Tibial artery (tissue), 4 donors: ENCODE measurements around the gene CACNA1A.

ENCODE experiments used
- DNase-seq, 2 donors: peaks; one replicate each; pipeline ENCODE4 v3.0.0-alpha.2; 2019
- H3K27ac ChIP-seq, 2 donors: fragments of 200-600 bp; sonication (generic) in 1 of 2; 1 replicate in 1 of 2; 2 replicates in 1 of 2; pipeline ENCODE4 v1.5.1; 2018 to 2019; ENCODE audit warnings: mild to moderate bottlenecking in 1 of 2
- H3K27me3 ChIP-seq, 2 donors: fragments of 200-600 bp; sonication (generic) in 1 of 2; one replicate each; pipeline versions ENCODE4 v1.5.1 to v1.6.0; 2016 to 2019
- H3K36me3 ChIP-seq, 3 donors: fragments of 200-600 bp; sonication (generic) in 2 of 3; one replicate each; pipeline ENCODE4 v1.5.1; 2016 to 2019; ENCODE audit warnings: mild to moderate bottlenecking in 2 of 3
- H3K4me1 ChIP-seq, 4 donors: fragments of 200-600 bp; sonication (generic) in 2 of 4; 1 replicate in 3 of 4; 2 replicates in 1 of 4; pipeline ENCODE4 v1.5.1; 2016 to 2019
- H3K4me3 ChIP-seq, 2 donors: fragments of 200-600 bp; sonication (generic) in 1 of 2; 1 replicate in 1 of 2; 2 replicates in 1 of 2; pipeline ENCODE4 v1.5.1; 2018 to 2019; ENCODE audit warnings: mild to moderate bottlenecking in 2 of 2
- H3K9me3 ChIP-seq, 3 donors: fragments of 200-600 bp; sonication (generic) in 1 of 3; one replicate each; pipeline ENCODE4 v1.5.1; 2016 to 2019
- intact Hi-C: fragments of 100-400 bp; cut with DNase I; formaldehyde crosslinking; loops from one replicate; pipeline ENCODE4 v1.15.0; 2023; ENCODE audit warnings: low total_unique reads
- TF ChIP-seq, protein P1 (sequence below), 2 experiments: fragments of 200-600 bp in 1 of 2; fragments of 450-650 bp in 1 of 2; IDR thresholded peaks; one replicate each; pipeline ENCODE4 v1.5.1; 2017 to 2019; ENCODE audit warnings: antibody characterized with exemption in 2 of 2, mild to moderate bottlenecking in 1 of 2, moderate library complexity in 1 of 2

Gene CACNA1A

DNA sequence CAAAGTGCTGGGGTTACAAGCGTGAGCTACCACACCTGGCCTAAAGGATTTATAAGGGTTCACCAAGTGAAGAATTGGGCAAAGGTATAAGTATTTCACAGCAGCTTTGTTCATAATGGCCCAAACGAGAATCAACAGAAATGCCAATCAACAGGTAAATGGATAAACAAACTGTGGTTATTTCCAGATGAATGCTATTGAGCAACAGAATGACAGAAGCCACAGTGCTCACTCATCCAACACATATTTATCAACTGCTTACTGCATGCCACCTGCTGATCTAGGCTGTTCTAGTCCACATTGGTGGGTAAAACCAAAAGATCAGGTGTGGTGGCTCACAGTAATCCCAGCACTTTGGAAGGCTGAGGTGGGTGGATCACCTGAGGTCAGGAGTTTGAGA is 27.7 kb downstream of the CACNA1A start:
- Histone ChIP-seq H3K36me3 (no peaks in the 10 kb centered on the region), H3K4me3 (no peak overlapping the region), H3K4me1 (no peaks in the 10 kb centered on the region), H3K27ac (no peak overlapping the region), H3K9me3 (peaks cover 0 to 25% (median 19%) of the 10 kb centered on the region in 3 donors), H3K27me3 (peaks cover 0 to 11% of the 10 kb centered on the region in 2 donors)
- DNase-seq = no peak
- TF ChIP-seq, protein P1, sequence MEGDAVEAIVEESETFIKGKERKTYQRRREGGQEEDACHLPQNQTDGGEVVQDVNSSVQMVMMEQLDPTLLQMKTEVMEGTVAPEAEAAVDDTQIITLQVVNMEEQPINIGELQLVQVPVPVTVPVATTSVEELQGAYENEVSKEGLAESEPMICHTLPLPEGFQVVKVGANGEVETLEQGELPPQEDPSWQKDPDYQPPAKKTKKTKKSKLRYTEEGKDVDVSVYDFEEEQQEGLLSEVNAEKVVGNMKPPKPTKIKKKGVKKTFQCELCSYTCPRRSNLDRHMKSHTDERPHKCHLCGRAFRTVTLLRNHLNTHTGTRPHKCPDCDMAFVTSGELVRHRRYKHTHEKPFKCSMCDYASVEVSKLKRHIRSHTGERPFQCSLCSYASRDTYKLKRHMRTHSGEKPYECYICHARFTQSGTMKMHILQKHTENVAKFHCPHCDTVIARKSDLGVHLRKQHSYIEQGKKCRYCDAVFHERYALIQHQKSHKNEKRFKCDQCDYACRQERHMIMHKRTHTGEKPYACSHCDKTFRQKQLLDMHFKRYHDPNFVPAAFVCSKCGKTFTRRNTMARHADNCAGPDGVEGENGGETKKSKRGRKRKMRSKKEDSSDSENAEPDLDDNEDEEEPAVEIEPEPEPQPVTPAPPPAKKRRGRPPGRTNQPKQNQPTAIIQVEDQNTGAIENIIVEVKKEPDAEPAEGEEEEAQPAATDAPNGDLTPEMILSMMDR (IDR thresholded peaks at IDR 0.05) = no peak
- intact Hi-C loops = no loop called here

DNA sequence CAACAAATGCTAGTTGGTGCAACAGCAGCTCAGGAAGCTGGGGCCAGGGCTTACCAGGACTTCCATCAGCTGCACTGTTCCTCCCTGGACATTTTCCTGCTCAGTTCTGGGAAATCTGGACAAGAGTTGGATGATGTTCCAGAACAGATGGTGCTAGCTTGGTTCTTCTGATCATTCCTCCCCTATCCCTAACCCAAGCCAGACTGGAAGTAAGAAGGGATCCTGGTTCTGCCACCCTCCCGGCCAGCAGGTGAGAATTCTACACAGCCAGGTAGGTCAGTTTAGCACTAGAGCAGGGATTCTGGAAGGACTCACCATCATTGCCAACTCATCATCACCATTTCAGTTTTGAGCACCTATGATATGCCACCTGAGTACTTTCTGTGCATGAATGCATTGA is 30.2 kb downstream of the CACNA1A start:
- H3K4me1 ChIP-seq = no peaks in the 10 kb centered on the region
- no peak overlapping the region for H3K27ac ChIP-seq
- intact Hi-C loops = no loop called here
- TF ChIP-seq, protein P1 (IDR thresholded peaks at IDR 0.05) = no peak
- H3K9me3 ChIP-seq = peaks cover 0 to 25% (median 13%) of the 10 kb centered on the region in 3 donors
- H3K36me3 ChIP-seq = no peaks in the 10 kb centered on the region
- no peak for DNase-seq
- peaks cover 0 to 1% of the 10 kb centered on the region in 2 donors for H3K27me3 ChIP-seq
- H3K4me3 ChIP-seq = no peak overlapping the region

DNA sequence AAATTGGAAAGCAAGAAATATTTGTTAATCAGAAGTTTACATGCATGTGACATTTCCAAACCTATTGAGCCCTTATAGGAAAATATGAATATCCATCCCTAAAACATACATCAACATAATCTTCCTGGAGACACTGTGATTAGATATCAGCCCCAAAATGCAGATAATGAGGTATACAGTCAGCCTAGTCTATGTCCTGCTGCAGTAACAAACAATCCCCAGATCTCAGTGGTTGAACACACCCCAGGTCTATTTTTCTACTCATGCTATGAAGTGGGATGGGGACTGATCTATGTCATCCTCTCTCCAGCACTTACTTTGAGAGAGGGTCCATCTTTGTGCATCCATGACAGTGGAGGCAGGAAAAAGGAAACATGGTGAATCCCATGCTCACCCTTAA is 31.2 kb downstream of the CACNA1A start:
- Histone ChIP-seq H3K4me3 (no peak overlapping the region), H3K27me3 (peaks cover 0 to 8% of the 10 kb centered on the region in 2 donors), H3K36me3 (no peaks in the 10 kb centered on the region), H3K4me1 (no peaks in the 10 kb centered on the region), H3K9me3 (peaks cover 0 to 25% (median 13%) of the 10 kb centered on the region in 3 donors), H3K27ac (no peak overlapping the region)
- TF ChIP-seq, protein P1 (IDR thresholded peaks at IDR 0.05) = no peak
- intact Hi-C loops = no loop called here
- no peak for DNase-seq

DNA sequence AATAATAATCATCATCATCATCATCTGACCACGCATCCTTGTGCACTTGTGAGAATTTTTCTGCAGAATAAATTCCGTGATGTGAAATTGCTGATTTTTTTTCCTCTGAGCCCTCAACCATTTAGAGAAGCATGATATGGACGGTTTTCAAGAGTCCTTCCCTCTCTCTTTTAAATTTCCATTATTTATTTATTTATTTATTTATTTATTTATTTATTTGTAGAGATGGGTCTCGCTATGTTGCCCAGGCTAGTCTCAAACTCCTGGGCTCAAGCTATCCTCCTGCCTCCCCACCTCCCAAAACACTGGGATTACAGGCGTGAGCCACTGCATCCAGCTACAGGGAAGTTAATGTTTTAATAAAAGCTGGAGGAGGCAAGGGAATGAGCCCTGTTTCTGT is 39.6 kb downstream of the CACNA1A start:
- H3K27me3 ChIP-seq = peaks cover 0 to 17% of the 10 kb centered on the region in 2 donors
- no peaks in the 10 kb centered on the region for H3K9me3 ChIP-seq
- TF ChIP-seq, protein P1 (IDR thresholded peaks at IDR 0.05) = no peak
- intact Hi-C loops = no loop called here
- DNase-seq = no peak
- H3K4me3 ChIP-seq = no peak overlapping the region
- H3K27ac ChIP-seq = no peak overlapping the region
- no peaks in the 10 kb centered on the region for H3K4me1 ChIP-seq
- H3K36me3 ChIP-seq = no peaks in the 10 kb centered on the region

DNA sequence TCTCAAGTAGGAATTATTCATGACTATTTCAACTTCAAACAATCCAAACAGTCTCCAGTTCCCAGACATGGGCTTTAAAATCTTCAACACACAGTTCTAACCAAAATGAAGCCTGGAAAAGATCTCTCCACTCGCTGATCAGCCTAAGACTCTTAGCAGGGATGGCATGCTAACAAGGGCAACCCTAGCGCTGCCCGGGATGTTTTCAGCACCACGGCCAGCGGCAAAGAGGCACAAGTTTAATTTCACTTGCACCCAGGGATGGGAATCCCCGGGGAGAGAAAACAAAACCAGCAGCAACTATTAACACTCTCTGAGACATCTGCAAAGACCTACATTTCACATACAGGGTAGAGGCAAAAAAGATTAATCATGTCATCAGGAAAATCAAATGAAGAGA is 43.0 kb downstream of the CACNA1A start:
- Histone ChIP-seq H3K4me1 (no peaks in the 10 kb centered on the region), H3K9me3 (no peaks in the 10 kb centered on the region), H3K27me3 (peaks cover 0 to 31% of the 10 kb centered on the region in 2 donors), H3K4me3 (no peak overlapping the region), H3K27ac (no peak overlapping the region), H3K36me3 (no peaks in the 10 kb centered on the region)
- intact Hi-C loops = no loop called here
- DNase-seq = no peak
- TF ChIP-seq, protein P1 (IDR thresholded peaks at IDR 0.05) = no peak

DNA sequence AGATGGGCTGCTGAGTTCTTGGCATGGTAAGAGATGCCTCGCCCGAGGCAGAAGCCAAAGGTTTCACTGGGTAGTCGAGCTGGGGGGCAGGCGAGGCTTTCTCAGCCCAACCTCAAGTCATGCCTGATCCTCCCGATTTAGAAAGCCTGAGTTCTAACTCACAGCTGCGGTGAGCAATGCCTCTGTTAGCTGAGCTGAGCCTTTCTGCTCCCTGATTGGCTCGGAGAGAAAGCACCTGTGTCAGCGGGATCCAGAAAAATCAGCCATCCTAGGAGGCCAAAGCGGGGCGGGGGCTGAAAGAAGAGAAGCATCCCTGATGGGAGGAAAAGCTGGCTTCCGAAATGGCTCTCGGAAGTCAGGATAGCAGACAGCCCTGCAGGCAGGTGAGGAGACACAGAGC is 44.7 kb downstream of the CACNA1A start:
- TF ChIP-seq, protein P1 (IDR thresholded peaks at IDR 0.05) = no peak
- H3K36me3 ChIP-seq = no peaks in the 10 kb centered on the region
- H3K27me3 ChIP-seq = peaks cover 0 to 31% of the 10 kb centered on the region in 2 donors
- no peak overlapping the region for H3K27ac ChIP-seq
- intact Hi-C loops = no loop called here
- H3K4me3 ChIP-seq = no peak overlapping the region
- H3K4me1 ChIP-seq = no peaks in the 10 kb centered on the region
- DNase-seq = no peak
- no peaks in the 10 kb centered on the region for H3K9me3 ChIP-seq
